NCI-H1092 treated with DMSO at 0.1 percent for 48 hours (cell line): ENCODE data around the gene WDR13.
A peak's percentile ranks its signal among the peaks of the same experiment; 100 is the strongest.
"Not testable (repeated sequence)": the region's sequence is repeated elsewhere in the genome, so short reads cannot be mapped to it uniquely, and the experiment has no call there.

Experiments used
- DNase-seq: peaks from one replicate; lab custom pipeline; 2025; lab: John Stamatoyannopoulos, UW

WDR13 gene

DNA sequence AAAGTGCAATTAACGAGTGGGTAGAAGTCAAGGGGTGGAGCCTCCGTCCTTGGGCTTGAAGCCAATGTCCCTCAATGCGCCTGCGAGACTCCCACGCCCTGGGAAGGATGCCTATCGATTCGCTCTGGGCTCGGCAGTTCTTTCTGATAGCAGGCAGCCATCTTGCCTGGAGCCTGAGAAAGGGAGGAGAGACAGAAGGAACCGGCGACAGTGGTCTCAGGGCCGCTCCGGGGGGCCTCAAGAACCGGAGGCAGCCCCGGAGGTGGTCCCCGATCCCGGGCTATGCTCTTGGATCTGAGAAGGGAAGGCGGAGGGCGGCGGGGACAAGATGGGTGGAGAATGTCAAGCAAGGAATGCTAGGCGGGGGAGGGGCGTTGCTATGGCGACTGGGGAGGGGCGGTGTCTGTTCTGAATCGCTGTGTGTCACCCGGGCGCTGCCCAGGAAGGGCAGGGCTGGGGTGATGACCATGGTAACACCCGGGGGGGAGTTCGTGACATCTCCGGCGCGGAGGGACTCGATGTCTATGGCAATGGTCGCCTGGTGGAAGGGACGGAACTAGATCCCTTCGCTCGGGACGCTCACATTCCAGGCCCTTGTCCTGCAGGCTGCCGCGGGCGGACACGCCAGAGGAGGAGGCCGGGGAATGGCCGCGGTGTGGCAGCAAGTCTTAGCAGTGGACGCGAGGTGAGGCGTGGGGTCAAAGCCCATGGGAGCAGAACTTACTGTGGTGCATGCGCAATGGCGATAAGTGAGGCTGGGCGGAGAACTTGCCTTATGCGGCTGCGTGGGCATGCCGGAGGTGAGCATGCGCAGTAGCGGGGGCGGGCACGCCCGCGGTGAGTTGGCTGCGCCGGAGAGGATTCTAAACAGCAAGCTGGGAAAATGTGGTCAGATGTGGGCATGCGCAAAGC is at the start of gene WDR13:
TSS of gene WDR13 (plus strand) at position 140 of the 912 bp plus-strand sequence. CDS start at position 645, 505 bp downstream.
- DNase-seq: peak; percentile 94

DNA sequence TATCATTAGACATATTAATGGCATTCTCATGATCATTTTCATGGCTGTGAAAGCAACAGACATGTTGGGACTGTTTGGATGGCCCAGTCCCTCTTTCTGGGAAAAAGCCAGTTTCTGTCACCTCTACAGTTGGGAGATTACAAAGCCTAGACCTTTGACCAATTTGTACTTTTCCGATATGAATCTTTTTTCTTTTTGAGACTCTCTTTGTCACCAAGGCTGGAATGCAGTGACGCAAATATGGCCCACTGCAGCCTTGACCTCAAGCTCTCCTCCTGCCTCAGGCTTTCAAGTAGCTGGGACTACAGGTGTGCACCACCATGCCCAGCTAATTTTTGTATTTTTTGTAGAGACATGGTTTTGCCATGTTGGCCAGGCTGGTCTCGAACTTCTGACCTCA is 48.4 kb upstream of the WDR13 start:
- DNase-seq: no peak

DNA sequence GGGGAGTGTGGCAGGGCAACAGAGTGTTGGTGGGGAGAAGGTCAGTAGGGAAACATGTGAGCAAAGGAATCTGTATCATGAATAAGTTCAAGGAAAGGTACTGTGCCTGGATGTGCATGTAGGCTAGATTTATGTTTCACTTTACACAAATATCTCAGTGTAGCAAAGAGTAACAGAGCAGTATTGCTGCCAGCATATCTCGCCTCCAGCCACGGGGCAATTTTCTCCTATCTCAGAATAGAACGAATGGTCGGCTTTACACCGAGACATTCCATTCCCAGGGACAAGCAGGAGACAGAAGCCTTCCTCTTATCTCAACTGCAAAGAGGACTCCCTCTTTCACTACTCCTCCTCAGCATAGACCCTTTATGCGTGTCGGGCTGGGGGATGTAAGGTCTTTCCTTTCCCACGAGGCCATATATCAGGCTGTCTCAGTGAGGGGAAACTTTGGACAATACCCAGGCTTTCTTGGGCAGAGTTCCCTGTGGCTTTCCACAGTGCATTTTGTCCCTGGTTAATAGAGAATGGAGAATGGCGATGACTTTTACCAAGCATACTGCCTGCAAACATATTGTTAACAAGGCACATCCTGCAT is 41.5 kb upstream of the WDR13 start:
- not testable (repeated sequence) for DNase-seq

DNA sequence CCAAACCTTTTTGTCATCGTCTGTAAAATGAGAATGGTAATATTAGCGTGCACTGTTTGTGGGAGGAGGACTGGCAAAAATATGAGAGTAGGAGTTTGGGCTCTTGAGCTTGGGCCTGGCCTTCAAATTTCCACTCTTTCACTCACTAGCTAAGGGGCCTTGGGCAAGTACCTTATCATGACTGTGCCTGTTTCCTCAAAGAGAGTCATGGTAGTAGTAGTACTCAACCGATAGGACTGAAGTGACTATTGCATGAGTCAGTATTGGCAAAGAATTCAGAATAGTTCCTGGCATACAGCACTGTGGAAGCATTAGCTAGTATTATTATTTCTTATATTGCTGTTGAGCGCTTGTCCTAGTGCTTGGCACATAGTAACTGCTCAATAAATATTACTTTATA is 39.0 kb upstream of the WDR13 start:
- no peak for DNase-seq

DNA sequence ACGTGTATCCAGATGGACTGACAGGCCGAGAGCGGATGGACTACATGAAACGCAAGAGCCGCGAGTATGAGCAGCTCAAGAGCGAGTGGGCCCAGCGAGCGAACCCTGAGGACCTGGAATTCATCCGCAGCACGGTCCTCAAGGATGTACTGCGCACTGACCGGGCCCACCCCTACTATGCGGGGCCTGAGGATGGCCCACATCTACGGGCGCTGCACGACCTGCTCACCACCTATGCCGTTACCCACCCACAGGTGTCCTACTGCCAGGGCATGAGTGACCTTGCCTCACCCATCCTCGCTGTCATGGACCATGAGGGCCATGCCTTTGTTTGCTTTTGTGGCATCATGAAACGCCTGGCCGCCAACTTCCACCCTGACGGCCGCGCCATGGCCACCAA is 37.7 kb upstream of the WDR13 start:
- no peak for DNase-seq

DNA sequence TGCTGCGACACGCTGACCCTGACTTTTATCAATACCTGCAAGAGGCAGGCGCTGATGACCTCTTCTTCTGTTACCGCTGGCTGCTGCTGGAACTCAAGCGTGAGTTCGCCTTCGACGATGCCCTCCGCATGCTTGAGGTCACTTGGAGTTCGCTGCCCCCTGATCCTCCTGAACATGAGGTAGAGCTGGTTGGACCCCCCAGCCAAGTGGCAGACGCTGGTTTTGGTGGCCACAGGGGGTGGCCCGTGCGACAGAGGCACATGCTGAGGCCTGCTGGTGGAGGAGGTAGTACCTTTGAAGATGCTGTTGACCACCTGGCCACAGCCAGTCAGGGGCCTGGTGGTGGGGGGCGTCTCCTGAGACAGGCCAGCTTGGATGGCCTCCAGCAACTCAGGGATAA is 37.2 kb upstream of the WDR13 start:
- no peak for DNase-seq

DNA sequence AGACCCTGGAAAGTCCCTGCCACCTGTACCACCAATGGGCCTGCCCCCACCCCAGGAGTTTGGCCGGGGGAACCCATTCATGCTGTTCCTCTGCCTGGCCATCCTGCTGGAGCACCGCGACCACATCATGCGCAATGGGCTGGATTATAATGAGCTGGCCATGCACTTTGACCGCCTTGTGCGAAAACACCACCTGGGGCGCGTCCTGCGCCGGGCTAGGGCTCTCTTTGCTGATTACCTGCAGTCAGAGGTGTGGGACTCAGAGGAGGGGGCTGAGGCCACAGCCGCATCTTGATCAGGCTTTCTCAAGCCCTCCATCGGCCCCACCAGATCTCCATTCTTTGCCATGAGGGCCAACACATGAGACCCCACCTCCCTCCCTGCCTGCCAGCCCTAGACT is 36.6 kb upstream of the WDR13 start:
- no peak for DNase-seq

DNA sequence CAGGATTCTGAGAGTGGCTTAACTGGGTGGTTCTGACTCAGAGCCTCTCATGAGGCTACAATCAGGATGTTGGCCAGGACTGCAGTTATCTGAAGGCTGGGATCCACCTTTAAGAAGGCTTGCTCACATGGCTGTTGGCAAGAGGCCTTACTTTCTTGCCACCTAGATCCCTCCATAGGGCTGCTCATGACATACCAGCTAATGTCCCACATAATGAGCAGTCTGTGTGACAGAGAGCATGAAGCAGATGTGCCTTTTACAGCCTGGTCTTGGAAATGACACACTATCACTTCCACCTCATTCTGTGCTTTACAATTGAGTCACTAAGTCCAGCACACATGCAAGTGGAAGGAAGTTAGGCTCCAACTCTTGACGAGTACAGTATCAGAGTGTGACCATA is 27.3 kb upstream of the WDR13 start:
- DNase-seq: no peak

DNA sequence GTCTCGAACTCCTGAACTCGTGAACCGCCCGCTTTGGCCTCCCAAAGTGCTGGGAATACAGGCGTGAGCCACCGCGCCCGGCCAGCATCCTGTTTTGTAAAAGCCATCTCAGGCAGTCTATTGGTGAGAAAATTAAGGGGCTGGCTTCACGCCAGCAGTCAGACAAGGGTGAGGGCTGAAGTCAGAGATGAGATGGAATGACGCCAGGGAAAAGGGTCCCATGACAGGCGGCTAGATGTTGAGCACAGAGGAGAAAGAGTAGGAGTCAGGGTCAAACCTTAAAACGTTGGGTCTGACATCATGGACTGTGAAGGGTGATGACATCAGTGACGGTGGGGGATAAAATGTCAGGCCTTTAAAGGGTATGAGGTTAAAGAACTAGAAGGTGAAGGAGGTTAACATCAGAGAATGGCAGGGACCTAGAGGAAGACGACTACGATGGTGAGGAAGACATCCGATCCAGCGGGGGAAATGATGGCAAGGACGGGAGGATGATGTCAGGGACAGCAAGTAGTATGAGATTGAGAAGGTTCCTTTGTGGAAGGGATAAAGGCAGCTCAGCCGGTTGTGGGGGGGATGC is 23.5 kb upstream of the WDR13 start:
- peak; percentile 46 for DNase-seq

DNA sequence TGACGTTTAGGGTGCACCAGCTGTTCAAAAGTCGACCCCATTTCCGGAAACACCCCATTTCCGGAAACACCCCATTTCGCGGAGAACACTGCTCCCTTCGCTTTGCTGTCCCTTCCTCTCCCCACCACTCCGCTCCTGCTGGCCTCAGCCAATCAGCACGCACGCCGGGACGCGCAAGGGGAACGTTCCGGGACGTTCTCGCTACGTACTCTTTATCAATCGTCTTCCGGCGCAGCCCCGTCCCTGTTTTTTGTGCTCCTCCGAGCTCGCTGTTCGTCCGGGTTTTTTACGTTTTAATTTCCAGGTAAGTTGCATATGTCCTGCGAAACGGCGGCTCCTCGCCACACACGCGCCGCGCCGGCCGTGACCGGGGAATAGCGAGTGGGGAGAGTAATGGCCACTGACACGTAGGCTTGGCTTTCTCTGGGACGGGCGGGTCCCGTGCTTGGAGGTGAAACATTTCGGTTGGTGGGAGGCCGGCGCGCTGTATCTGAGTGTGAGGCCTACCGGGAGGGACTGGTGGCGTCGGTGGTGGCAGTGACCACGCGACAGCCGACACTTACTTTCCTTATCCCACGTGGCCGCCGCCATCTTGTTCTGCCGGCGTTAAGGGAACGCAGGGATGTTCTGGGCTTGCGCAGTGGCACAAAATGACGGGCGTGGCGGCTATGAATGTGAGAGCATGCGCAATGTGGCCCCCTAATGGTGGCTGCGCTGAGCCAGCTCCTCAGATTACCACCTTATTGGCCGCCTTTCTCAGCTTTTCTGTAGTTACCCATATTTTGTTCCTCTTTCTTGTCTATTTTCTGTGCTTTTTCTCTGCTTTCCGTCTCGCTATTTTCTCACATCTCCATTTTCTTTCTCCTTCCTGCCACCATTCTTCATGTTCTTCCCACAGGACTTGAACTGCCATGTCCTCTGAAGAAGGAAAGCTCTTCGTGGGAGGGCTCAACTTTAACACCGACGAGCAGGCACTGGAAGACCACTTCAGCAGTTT is 22.7 kb upstream of the WDR13 start, which contains the start of gene RBM3:
TSS of gene RBM3 (plus strand) at position 215 of the 997 bp plus-strand sequence. CDS start at position 912, 697 bp downstream.
- DNase-seq: peak; percentile 97

DNA sequence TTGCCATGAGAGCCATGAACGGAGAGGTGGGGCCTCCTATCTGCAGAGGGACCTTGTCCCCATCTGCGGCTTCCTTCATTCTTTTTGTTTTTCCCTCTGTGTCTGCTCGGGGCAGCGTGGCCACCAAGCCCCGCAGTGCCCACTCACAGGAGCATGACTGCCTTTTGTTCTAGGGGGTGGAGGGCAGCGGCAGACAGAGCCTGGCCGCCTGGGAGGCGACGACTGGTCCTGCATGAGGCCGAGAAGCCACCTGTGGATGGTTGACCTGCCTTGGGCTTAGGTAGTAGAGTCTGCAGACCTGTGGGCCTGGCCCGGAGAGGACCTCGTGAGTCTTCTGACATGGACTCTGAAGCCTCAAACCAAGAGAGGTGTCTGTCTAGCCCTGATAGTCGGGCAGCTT is 21.6 kb upstream of the WDR13 start:
- no peak for DNase-seq

DNA sequence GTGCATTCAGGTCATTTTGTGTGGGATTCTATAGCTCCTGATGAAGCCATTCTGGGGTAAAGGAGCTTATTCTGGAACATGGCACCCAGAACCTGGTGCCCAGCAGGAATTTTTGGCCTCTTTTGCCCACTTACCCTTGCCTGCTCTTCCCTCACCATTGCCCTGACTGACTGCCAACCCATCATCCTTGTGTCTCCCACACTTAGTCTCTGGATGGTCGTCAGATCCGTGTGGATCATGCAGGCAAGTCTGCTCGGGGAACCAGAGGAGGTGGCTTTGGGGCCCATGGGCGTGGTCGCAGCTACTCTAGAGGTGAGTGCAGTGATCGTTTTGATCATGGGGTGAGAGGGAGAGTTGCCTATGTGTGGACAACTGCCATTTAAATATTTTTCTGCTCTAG is 21.2 kb upstream of the WDR13 start:
- no peak for DNase-seq

DNA sequence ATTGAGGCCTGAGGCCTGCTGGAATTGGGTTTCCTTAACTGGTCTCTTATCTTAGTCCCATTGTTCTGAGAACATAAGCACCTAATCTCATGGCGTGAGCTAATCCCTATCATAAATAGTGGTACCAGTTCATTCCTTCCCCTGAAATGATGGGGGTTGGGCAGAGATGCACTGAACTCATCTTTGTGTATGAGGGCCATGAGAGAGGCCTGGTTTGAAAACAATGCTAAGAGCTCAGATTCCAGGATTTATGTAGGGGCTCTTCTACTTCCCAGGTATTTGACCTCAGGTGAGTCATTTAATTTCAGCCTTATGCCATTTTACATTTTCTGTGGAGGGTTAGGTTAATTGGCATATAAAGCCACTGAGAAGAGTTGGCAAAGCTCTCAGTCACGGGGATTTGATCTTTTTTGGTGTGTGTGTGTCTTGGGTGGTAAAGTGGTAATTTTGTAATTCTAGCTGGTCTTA is 18.6 kb upstream of the WDR13 start:
- no peak for DNase-seq

DNA sequence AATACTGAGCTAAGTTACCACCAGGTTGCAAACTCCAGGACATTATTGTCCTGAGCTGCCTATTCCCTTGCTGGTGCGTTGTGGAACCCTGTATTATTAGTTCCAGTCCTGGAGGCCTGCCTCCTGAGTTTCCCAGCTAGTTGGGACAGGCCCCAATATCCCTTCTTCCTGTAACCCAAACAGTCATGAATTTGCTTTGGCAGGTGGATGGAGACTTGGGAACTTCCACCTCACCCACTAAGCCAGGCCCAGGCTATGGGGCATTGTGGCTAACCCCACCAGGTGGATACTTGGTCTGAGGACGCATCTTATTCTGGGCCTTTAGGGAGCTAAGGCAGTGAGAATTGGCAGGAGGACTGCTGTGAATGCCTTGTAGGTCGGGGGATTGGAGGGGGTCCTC is 18.0 kb upstream of the WDR13 start:
- DNase-seq: no peak

DNA sequence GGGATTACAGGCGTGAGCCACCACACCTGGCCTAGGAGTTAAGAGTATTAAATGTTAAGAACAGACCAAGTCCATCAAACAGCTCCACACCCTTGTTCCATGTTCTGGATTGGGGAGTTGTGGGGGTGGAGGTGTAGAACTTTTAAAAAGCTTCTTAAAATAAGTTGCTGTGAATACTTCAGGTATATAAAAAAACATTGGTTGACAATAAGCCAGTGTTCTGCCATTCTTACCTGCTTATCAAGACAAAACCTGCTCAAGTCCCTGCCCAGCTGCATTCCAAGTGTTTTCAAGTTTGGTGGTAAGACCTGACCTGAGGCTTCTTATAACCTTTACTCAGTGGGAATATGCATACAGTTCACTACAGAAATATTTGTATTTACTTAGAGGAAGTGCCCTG is 16.6 kb upstream of the WDR13 start:
- no peak for DNase-seq

DNA sequence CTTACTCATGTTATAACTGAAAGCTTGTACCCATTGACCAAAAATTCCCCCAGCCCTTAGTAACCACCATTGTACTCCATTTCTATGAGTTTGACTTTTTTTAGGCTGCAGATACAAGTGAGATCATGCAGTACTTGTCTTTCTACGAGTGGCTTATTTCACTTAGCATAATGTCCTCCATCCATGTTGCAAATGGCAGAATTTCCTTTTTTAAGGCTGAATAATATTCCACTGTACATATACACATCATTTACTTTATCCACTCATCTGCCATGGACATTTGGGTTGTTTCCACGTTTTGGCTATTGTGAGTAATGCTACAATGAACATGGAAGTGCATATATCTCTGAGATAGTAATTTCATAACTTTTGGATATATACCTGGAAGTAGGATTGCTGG is 12.6 kb upstream of the WDR13 start:
- DNase-seq: no peak

DNA sequence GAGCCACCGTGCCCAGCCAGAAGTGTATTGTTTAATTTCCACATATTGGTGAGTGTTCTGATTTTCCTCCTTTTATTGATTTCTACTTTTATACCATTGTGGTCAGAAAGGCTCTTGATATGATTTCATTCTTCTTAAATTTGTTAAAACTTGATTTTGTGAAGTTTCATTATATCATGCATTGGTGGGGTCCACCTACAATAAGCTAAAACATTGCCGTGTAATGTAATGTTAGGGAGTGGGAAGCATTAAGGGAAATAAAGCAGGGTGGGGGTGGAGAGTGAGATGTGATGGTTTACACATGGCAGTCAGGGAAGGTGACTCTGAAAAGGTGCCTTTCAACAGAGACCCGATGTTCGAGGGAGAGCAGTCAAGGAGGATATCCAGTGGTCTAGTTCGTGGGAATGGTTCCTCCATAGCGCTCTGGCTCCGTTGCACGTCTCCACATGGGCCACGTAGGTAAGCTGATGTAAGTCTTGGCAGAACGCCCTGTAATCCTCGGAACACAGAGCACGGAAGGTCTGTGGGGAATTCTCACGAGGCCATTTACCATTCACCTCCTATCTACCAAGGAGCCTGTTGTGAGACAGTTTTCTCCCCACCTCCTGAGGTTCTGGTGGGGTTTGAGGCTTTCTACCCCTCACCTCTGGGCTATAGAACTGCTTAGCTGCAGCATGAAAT is 7.7 kb upstream of the WDR13 start:
- peak; percentile 25 for DNase-seq

DNA sequence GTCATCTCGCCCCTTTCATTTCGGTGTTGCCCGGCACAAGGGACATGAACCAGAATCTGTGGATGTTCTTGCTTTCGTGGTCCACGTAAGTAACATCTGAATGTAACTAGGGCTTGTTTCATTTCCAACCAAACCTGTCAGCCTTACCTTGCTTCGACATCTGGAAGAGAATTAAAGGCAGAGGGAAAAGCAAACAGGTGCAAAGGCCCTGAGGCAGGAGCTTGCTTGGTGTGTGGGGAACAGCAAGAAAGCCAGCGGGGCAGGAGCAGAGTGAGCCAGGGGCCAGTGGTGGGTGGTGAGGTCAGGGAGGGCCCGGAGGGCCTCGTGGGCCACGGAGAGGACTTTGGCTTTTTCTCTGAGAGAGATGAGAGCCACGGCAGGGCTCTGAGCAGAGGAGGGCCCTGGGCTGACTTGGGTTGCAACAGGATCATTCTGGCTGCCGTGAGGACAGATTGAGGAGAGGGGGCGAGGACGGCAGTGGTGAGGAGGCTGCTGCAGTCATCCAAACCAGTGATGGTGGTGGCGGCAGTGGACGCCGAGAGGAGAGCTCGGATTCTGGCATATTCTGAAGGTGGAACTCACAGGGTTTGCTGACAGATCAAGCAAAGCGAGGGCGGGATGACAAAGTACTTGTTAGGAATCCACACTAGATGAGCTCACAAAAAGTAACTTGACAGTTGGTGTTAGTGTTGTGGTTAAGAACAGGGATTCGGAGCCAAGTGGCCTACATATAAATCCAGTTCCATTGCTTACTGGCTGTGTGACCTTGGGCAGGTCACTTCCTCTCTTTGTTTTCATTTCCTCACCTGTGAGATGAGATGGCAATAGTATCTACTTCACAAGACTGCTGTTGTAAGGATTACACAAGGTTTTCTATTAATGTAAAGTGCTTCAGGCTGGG is 6.8 kb upstream of the WDR13 start:
- DNase-seq: no peak

DNA sequence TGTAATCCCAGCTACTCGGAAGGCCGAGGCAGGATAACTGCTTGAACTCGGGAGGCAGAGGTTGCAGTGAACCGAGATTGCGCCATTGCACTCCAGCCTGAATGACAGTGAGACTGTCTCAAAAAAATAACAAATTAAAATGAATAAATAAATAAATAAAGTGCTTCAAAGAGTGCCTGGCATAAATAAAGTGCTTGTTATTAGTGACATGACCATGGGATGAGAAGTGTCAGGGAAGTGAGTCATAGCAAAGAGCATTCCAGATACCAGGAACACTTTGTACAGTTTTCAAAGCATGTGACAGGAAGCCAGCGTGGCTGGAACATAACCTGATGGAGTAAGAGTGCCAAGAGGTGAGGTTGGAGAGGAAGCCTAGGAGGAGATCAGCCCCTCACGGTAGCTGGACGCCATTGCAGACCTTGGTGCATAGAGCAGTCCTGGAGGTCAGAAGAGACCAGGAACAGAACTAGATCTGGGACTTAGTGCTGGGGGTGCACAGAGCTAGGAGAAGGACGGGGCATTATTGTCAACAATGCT is 6.0 kb upstream of the WDR13 start:
- no peak for DNase-seq

DNA sequence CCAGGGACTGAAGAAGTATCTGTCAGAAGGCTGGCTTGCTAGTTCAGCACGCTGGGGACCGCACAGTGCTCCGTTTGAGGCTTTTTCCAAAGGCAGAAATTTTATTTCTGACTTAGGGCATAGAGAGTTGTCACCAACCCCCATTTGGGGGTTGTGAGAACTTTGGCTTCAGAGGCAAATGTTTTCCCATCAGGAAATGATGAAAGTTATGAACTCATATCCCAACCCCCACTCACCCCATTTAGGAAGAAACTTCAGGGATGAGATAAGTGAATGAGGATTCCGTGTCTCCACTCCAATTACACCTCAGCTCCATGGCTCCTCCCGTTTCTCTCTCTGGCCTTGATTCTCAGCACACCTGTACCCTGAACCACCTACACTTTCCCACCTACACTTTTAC is 4.3 kb upstream of the WDR13 start:
- DNase-seq: no peak
